ENCODE measurements around the gene MYLIP.

The MYLIP gene

DNA sequence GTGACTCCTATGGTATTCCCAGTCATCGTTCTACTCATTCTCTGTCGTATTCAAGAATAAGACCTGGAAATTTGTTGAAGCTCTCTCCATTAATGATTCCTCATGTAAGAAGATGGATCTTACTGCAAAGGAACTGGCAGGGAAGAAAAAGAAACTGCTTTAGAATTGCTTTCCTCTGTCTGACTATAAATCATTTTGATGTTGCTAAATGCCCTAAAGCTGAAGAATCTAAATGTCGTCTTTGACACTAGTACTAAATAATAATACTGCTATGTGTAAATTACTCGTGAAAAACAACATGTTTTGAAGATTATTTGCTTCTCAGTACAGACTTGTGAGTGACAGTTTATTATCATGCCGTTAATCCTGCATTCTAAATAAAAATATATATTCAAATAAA, 20.5 kb upstream of the MYLIP start:
- DNase-seq (ENCODE audit: low read depth): no peak

DNA sequence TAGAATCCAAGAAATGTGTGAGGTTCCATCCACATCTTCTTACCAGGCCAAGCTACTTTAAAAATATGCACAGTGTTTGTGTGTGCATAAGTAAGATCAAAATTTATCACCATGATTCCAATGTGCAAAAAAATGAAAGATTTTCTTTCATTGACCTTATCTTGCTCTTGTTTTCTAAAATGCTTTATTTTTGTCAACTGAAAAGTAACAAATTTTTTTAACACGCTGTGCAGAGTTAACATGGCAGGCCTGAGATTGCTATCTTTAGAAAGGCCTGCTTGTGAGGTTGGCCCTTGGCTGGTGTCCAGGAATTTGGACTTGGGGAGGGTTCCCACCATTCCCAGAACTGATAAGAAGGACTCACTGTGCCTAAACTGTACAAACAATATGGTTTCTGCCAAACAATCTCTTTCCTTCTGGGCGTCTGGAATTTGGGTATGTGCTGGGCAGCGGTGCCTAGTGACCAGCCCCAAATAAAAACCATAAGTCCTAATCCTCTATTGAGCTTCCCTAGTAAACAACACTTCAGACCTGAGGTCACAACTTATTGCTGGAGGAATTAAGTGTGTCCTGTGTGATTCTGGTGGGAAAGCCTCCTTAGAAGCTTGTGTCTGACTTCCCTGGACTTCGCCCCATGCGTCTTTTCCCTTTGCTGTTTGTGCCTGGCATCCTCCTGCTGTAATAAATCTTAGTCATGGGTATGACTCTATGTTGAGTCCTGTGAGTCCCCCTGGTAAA, 19.8 kb upstream of the MYLIP start:
- DNase-seq (ENCODE audit: low read depth): no peak

GRCh38 chr6:16109659-16110305, 19.1 kb upstream of the MYLIP start:
- no peak for DNase-seq (ENCODE audit: low read depth)

DNA sequence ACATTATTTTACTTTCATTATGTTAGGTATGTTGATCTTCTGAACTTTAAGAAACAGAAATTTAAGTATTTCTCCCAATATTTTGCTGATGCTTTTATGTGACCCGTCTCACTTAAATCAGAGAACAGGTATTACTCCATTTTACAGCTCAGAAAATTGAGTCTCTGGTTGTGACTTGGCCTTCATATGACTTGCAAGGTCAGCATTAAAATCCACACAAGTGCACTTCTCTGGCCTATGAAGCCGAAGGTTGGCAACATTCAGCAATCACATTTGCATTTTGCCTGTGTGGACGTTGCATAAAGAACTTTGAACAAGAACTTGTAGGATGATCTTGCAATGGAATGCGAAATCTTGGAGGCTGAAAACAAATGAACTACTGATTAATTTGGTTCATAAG, 10.1 kb upstream of the MYLIP start:
- DNase-seq (ENCODE audit: low read depth): no peak

GRCh38 chr6:16121339-16121738, 7.5 kb upstream of the MYLIP start:
- no peak for DNase-seq (ENCODE audit: low read depth)

DNA sequence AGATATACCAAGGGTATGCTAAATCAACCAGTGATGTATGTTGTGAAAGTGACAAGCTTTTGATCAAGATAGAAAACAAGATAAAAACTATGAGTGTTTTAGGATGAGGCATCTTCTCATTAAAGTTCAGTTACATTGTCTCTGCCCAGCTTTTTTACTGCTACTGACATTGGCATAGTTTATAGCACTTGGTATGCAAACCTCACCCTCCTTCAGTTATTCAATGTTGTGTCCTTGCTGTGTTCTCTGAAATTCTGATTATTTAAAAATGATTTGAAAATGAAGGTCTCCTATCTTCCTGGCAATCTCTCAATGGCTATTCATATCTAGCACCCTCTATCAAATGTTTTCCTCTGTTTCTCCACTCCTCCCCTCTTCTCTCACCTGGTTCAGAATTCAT, 6.7 kb upstream of the MYLIP start:
- no peak for DNase-seq (ENCODE audit: low read depth)

GRCh38 chr6:16124198-16125180, 4.4 kb upstream of the MYLIP start:
- no peak for DNase-seq (ENCODE audit: low read depth)

DNA sequence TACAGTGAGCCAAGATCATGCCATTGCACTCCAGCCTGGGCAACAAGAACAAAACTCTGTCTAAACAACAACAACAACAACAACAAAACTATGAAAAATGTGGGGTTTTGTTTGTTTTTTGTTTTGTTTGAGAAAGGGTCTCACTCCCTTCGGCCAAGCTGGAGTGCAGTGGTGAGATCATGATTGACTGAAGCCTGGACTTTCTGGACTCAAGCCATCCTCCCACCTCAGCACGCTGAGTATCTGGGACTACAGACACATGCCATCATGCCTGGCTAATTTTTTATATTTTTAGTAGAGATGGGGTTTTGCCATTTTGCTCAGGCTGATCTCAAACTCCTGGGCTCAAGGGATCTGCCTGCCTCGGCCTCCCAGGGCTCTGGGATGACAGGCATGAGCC, 2.8 kb upstream of the MYLIP start:
- DNase-seq (ENCODE audit: low read depth): no peak

DNA sequence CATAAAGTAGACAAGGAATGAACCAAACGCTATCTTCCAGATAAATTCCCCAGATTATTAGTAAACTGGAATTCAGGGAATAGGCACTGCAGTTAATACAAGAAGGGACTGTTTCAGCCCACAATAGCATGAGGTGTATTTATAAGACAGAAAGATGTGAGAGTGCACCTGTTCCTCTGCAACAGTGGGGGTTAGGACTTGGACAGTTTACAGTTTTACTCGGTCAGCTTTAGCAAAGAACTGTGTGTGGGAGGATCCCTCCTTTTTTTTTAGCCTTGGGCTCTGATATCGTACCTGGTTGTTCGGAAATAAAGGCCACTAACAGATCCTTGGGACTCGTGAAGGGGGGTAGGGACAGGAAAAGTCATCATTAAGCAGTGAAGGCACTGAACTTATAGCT, 2.0 kb upstream of the MYLIP start:
- DNase-seq (ENCODE audit: low read depth): no peak

DNA sequence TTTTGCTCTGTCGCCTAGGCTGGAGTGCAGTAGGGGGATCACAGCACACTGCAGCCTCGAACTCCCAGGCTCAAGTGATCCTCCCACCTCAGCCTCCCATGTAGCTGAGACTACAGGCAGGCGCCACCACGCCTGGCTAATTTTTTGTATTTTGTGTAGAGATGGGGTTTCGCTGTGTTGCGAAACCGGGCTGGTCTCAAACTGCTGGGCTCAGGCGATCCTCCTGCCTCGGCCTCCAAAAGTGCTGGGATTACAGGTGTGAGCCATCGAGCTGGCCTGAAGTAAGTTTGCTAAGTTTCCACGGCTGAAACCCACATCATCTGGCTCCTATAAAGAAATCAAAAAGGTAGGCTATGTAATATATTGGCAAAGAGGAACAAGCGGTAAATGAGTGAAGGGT, 1.4 kb upstream of the MYLIP start:
- DNase-seq (ENCODE audit: low read depth): no peak

DNA sequence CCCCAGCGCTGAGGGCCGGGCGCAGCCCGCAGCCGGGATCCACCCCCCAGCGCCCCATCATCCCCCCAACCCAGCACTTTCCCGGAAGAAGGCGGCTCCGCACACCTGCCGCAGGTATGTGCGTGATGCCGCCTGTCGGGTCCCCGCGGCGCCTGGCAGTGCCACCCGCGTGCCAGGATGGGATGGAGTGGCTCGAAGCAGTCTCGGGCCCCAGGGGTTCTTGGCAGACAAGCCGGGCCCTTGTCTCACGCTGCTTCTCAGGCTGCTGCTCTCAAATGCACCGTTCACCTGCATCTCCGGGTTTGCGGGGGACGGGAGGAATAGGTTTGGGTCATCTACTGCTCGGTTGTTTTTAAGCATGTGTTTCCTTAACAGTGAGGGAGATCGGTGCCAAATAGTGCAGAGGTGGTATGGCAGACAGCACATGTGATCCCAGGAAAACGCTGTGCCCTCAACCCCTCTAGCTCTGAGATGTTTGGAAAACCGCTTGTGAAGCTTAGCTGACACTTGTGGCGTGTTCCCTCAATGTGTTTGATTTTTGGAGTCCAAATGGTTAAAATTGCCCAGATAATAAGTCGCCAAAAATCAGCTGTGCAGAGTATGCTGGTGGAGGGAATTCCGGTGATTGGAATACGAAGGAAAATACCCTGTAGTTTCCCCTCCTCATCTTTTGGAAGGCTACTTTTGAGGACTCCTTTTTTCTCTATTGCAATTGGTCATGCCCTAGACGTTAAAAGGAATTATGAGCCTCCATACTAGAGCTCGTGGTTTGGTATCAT, 926 bp downstream of the MYLIP start:
- peak; percentile 8 for DNase-seq (ENCODE audit: low read depth)

DNA sequence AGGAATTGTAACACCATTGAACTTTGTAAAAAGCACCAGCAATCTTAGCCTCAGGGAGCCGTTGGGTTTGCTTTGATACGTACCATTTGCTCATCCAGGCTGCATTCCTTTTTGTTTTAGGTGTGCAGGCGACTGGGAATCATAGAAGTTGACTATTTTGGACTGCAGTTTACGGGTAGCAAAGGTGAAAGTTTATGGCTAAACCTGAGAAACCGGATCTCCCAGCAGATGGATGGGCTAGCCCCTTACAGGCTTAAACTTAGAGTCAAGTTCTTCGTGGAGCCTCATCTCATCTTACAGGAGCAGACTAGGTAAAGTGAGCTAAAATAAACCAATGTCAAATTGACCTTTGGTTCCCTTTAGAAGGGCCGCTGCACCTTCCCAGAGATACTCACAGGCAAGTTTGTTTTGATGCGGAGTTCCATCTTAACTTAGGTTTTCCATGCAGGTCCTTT, 1.6 kb downstream of the MYLIP start:
- DNase-seq (ENCODE audit: low read depth): no peak

- peak; percentile 22 for DNase-seq (ENCODE audit: low read depth)
Measured at GRCh38 chr6:16130932-16131387, 2.1 kb downstream of the MYLIP start.

- no peak for DNase-seq (ENCODE audit: low read depth)
Measured at GRCh38 chr6:16132909-16133308, 4.0 kb downstream of the MYLIP start.

- no peak for DNase-seq (ENCODE audit: low read depth)
Measured at GRCh38 chr6:16134430-16134829, 5.5 kb downstream of the MYLIP start.

- no peak for DNase-seq (ENCODE audit: low read depth)
Measured at GRCh38 chr6:16135066-16135465, 6.2 kb downstream of the MYLIP start.

- DNase-seq (ENCODE audit: low read depth): no peak
Measured at GRCh38 chr6:16136091-16136490, 7.2 kb downstream of the MYLIP start.

DNA sequence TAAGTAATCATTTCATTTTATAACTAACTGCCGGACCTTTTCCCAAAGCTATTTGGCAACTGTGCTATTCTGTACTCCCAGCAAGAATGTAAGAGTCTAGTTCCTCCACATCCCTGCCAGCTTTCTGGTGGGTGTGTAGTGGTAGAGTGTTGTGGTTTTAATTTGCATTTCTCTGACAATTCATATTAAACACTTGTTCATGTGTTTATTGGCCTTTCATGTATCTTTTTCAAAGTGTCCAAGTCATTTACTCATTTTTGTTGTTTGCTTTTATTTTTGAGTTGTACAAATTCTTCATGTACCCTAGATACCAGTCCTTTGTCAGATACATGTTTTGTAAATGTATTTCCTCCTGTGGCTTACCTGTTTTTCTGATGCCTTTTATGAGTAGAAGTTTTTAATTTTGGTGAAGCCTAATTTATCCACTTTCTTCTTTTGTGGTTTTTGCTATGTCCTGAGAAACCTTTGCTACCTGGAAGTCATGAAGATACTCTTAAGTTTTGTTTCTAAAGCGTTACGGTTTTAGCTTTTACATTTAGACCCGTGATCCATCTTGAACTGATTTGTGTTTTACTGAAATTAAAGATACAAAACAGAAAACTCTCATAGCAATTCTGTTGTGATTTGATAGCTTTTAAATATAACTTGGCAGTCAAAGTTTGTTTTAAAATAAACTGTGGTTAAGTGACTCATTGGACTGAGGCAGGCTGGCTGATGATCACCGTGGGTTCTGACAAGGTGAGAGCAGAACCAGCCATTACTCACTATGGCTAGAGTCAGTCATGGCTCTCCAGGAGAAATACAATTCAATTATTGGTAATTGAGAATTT, 8.0 kb downstream of the MYLIP start:
- DNase-seq (ENCODE audit: low read depth): peak; percentile 30

- no peak for DNase-seq (ENCODE audit: low read depth)
Measured at GRCh38 chr6:16137451-16137801, 8.5 kb downstream of the MYLIP start.

- no peak for DNase-seq (ENCODE audit: low read depth)
Measured at GRCh38 chr6:16139556-16139955, 10.7 kb downstream of the MYLIP start.

DNA sequence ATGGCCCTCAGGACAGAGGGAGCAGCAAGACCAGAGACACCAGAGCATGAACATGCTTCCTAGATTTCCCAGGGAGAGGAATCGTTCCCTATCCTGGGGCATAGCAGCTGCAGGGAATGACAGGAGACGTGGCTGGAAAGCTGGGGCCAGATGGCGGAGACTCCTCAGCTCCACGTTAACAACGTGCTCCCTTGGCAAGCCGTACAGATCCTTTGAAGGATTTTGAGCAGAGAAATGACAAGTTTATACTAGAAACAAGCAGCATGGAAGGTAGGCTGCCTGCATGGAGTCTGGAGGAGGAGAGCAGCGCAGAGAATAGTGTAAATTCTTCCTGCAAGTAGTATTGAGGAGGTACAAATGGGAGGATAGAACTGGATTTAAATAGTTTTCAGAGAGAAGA, 11.7 kb downstream of the MYLIP start:
- DNase-seq (ENCODE audit: low read depth): no peak
